K562 (cell line): ENCODE measurements around the gene EOGT. TPM values are rescaled to one million over a fixed set of nuclear protein-coding genes. Genes with fewer than 3 reads are reported as not detected.

Source experiments
- microRNA counts: library from miRNA; unstranded; fragments of <30 nt; microRNA quantifications from one replicate; lab custom pipeline; 2016
- microRNA-seq: library from miRNA; unstranded; fragments of <30 nt; microRNA quantifications from one replicate; pipeline ENCODE4, GENCODE V29; 2018; ENCODE audit warnings: borderline microRNAs expressed
- polyA plus RNA-seq, 8 experiments: library from polyadenylated mRNA; depleted of rRNA in 4 of 8; stranded (reverse) in 5 of 8; unstranded in 3 of 8; fragments of >200 nt; fragmentation: Nextera tagmentation in 2 of 8; fragmentation: Illumina TruSeq in 1 of 8; extraction: Ambion mirVana in 2 of 8; extraction: Trizol in 1 of 8; gene quantifications; 2 replicates each; pipeline versions ENCODE4 v1.2.1 to v1.2.3, GENCODE V29; 2011 to 2014; ENCODE audit warnings: inconsistent platforms in 1 of 8, missing spikeins in 1 of 8
- small RNA-seq: library from RNA; depleted of rRNA; stranded (forward); fragments of <200 nt; gene quantifications from one replicate; pipeline ENCODE3, GENCODE V24; 2014
- total RNA-seq, 7 experiments: library from RNA; depleted of rRNA in 6 of 7; stranded (reverse); fragments of >200 nt in 6 of 7; fragmentation: Illumina TruSeq in 2 of 7; extraction: Trizol in 2 of 7; gene quantifications; 2 replicates each; pipeline versions ENCODE4 v1.2.1 to v1.2.3, GENCODE V29; 2011 to 2021; ENCODE audit warnings: low replicate concordance in 1 of 7

EOGT gene
- total and polyA plus RNA-seq, 9 of the 15 experiments (the other 6 are each of a cell fraction or from before 2014, with no cell fraction given): 3.6 to 17.9 (median 7.4) TPM

MicroRNA genes within 50 kb of the gene (microRNA counts, 767-probe panel; counts per million panel counts)
- microRNA hsa-miR-3136-5p (lab: Ali Mortazavi, UCI): 1,139 counts per million, percentile 25 among the panel's probes with 10 or more counts

Small RNA genes lying within 50 kb of the gene (microRNA-seq; reads per million reads assigned to microRNA genes)
- 17.1 reads per million, percentile 63 among the genes with 10 or more reads in this experiment for gene MIR3136

Small RNA genes lying within 50 kb of the gene (small RNA-seq; reads per million reads assigned to genes)
- 0.37 reads per million, percentile 6 among the genes with 10 or more reads in this experiment for gene MIR3136

Other genes with a start within 250 kb of the EOGT start
- gene TAFA4, start 81.1 kb downstream of the EOGT start, total RNA-seq (2014; rRNA removed): not detected in 2 replicates
- gene TAFA4, start 81.1 kb downstream of the EOGT start, total RNA-seq (2014; rRNA removed; fragmentation: Illumina TruSeq; extraction: Trizol): not detected in 2 replicates
- not detected in 2 replicates for gene TAFA4, start 81.1 kb downstream of the EOGT start, total RNA-seq (2015; rRNA removed; fragmentation: Illumina TruSeq; extraction: Trizol)
- gene TAFA4, start 81.1 kb downstream of the EOGT start, total RNA-seq (2021): not detected in 2 replicates
- not detected in 2 replicates for gene TAFA4, start 81.1 kb downstream of the EOGT start, polyA plus RNA-seq (2011; rRNA removed)
- gene TAFA4, start 81.1 kb downstream of the EOGT start, polyA plus RNA-seq (2014; fragmentation: Illumina TruSeq; extraction: Trizol): not detected in 2 replicates
- gene TAFA4, start 81.1 kb downstream of the EOGT start, polyA plus RNA-seq (2014; fragmentation: Nextera tagmentation; extraction: Ambion mirVana): not detected
- gene TAFA4, start 81.1 kb downstream of the EOGT start, polyA plus RNA-seq (2014; rRNA removed): not detected in 2 replicates
- gene TMF1, start 38.6 kb upstream of the EOGT start, total RNA-seq (2014; rRNA removed): 7.1 and 9.5 TPM in 2 replicates
- gene TMF1, start 38.6 kb upstream of the EOGT start, total RNA-seq (2014; rRNA removed; fragmentation: Illumina TruSeq; extraction: Trizol): 13.9 and 18.6 TPM in 2 replicates
- gene TMF1, start 38.6 kb upstream of the EOGT start, total RNA-seq (2015; rRNA removed; fragmentation: Illumina TruSeq; extraction: Trizol): 11.2 and 13.7 TPM in 2 replicates
- gene TMF1, start 38.6 kb upstream of the EOGT start, total RNA-seq (2021): 10.9 and 12.3 TPM in 2 replicates
- 11.3 and 11.8 TPM in 2 replicates for gene TMF1, start 38.6 kb upstream of the EOGT start, polyA plus RNA-seq (2011; rRNA removed)
- 8.9 and 10.3 TPM in 2 replicates for gene TMF1, start 38.6 kb upstream of the EOGT start, polyA plus RNA-seq (2014; fragmentation: Illumina TruSeq; extraction: Trizol)
- gene TMF1, start 38.6 kb upstream of the EOGT start, polyA plus RNA-seq (2014; fragmentation: Nextera tagmentation; extraction: Ambion mirVana): 1 to 10 TPM; 3.1 to 3.7 TPM
- gene TMF1, start 38.6 kb upstream of the EOGT start, polyA plus RNA-seq (2014; rRNA removed): 6.2 and 7.2 TPM in 2 replicates
- gene UBA3, start 66.7 kb upstream of the EOGT start, total RNA-seq (2014; rRNA removed): 23.2 and 28.9 TPM in 2 replicates
- 35.4 and 40.9 TPM in 2 replicates for gene UBA3, start 66.7 kb upstream of the EOGT start, total RNA-seq (2014; rRNA removed; fragmentation: Illumina TruSeq; extraction: Trizol)
- gene UBA3, start 66.7 kb upstream of the EOGT start, total RNA-seq (2015; rRNA removed; fragmentation: Illumina TruSeq; extraction: Trizol): 33.9 and 38.6 TPM in 2 replicates
- gene UBA3, start 66.7 kb upstream of the EOGT start, total RNA-seq (2021): 31.2 and 33.8 TPM in 2 replicates
- gene UBA3, start 66.7 kb upstream of the EOGT start, polyA plus RNA-seq (2011; rRNA removed): 42.5 and 58.2 TPM in 2 replicates
- 30.7 and 45.2 TPM in 2 replicates for gene UBA3, start 66.7 kb upstream of the EOGT start, polyA plus RNA-seq (2014; fragmentation: Illumina TruSeq; extraction: Trizol)
- 10 to 100 TPM; 58.3 to 80.0 TPM for gene UBA3, start 66.7 kb upstream of the EOGT start, polyA plus RNA-seq (2014; fragmentation: Nextera tagmentation; extraction: Ambion mirVana)
- gene UBA3, start 66.7 kb upstream of the EOGT start, polyA plus RNA-seq (2014; rRNA removed): 36.7 and 42.0 TPM in 2 replicates
- gene ARL6IP5, start 71.3 kb upstream of the EOGT start, total RNA-seq (2014; rRNA removed): 11.3 and 11.9 TPM in 2 replicates
- 12.7 and 13.0 TPM in 2 replicates for gene ARL6IP5, start 71.3 kb upstream of the EOGT start, total RNA-seq (2014; rRNA removed; fragmentation: Illumina TruSeq; extraction: Trizol)
- 9.4 and 10.7 TPM in 2 replicates for gene ARL6IP5, start 71.3 kb upstream of the EOGT start, total RNA-seq (2015; rRNA removed; fragmentation: Illumina TruSeq; extraction: Trizol)
- 11.5 and 15.2 TPM in 2 replicates for gene ARL6IP5, start 71.3 kb upstream of the EOGT start, total RNA-seq (2021)
- 21.5 and 22.0 TPM in 2 replicates for gene ARL6IP5, start 71.3 kb upstream of the EOGT start, polyA plus RNA-seq (2011; rRNA removed)
- 16.8 and 20.6 TPM in 2 replicates for gene ARL6IP5, start 71.3 kb upstream of the EOGT start, polyA plus RNA-seq (2014; fragmentation: Illumina TruSeq; extraction: Trizol)
- 10 to 100 TPM; 51.8 to 54.0 TPM for gene ARL6IP5, start 71.3 kb upstream of the EOGT start, polyA plus RNA-seq (2014; fragmentation: Nextera tagmentation; extraction: Ambion mirVana)
- gene ARL6IP5, start 71.3 kb upstream of the EOGT start, polyA plus RNA-seq (2014; rRNA removed): 10.3 and 14.6 TPM in 2 replicates
- not detected in 2 replicates for gene LMOD3, start 108.9 kb upstream of the EOGT start, total RNA-seq (2014; rRNA removed)
- gene LMOD3, start 108.9 kb upstream of the EOGT start, total RNA-seq (2014; rRNA removed; fragmentation: Illumina TruSeq; extraction: Trizol): not detected in 2 replicates
- not detected in 2 replicates for gene LMOD3, start 108.9 kb upstream of the EOGT start, total RNA-seq (2015; rRNA removed; fragmentation: Illumina TruSeq; extraction: Trizol)
- not detected in 2 replicates for gene LMOD3, start 108.9 kb upstream of the EOGT start, total RNA-seq (2021)
- gene LMOD3, start 108.9 kb upstream of the EOGT start, polyA plus RNA-seq (2011; rRNA removed): not detected in 2 replicates
- not detected in 2 replicates for gene LMOD3, start 108.9 kb upstream of the EOGT start, polyA plus RNA-seq (2014; fragmentation: Illumina TruSeq; extraction: Trizol)
- under 1 TPM in 1 of 2 experiments, not detected in 1; 0.03 TPM for gene LMOD3, start 108.9 kb upstream of the EOGT start, polyA plus RNA-seq (2014; fragmentation: Nextera tagmentation; extraction: Ambion mirVana)
- not detected in 2 replicates for gene LMOD3, start 108.9 kb upstream of the EOGT start, polyA plus RNA-seq (2014; rRNA removed)